ENCODE data around the gene AMMECR1.

Gene AMMECR1

DNA sequence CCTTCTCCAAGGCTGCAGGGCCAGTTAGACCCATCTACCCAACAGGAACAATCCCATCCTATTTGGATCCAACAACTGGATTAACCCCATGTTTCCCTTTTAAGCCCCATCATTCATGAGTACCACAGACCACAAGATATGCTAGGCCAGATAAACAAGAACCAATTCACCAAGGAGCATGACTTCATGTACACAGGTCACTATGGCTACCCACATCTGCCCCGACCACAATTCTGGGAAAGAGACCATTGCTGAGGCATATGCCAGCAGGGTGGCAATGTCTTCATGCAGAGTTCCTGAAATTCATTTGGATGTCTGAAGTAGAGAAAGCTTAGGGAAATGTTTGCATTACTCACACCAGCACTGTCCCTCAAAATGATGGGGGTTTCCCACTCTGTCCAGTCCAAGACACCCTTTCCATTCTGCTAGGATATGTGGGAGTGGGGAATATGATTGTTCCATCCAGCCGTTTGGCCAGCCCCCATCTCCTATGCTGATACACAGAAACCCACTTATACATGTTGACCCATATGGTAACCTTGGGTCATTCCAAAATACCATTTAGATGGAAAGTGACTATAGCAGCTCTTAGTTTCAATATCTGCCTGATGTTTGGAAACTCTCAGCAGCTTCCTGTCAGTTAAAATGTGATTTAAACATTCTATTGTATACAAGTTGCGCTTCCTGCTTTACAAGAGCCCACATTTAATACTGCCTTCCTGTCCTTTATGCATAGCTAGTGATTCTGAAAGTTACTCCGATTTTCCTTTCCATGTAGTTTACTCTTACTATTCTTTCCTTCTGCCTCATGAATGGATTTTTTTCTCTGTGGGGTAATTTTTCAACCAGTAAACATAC, 129.0 kb downstream of the AMMECR1 start:
- no peaks in the 10 kb centered on the region for H3K79me2 ChIP-seq (ENCODE audit: control insufficient read depth, insufficient read depth, low read length, unreplicated experiment)
- peaks cover 7% of the 10 kb centered on the region for H3K4me1 ChIP-seq (ENCODE audit: control insufficient read depth, insufficient read depth, low read length, unreplicated experiment)
- no peaks in the 10 kb centered on the region for H3K27me3 ChIP-seq (ENCODE audit: insufficient read depth, low read length)
- H2AFZ ChIP-seq (ENCODE audit: low read length, unreplicated experiment) = no peak overlapping the region
- no peak overlapping the region for H3K27ac ChIP-seq (ENCODE audit: low read depth, low read length)
- no peaks in the 10 kb centered on the region for H3K36me3 ChIP-seq (ENCODE audit: insufficient read depth, low read length)
- H3K4me3 ChIP-seq (ENCODE audit: low read depth, low read length) = no peak overlapping the region

DNA sequence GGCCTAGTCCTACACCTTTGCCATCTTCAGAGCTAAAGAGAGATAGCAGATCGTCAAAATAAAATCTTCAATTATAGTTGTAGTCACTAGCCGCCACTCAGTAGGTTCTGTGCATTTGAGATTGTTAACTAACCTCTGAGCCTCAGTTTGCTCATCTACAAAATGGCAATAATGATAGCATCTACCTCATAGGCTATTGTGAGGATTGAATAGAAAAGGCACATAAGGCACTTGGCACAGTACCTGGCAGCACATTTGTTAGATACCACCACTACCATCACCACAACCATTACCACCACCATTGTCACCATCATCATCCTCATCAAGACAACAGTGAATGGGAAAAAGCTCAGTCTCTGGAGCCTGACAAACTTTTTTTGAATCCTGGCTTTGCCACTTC, 134.6 kb downstream of the AMMECR1 start:
- Histone ChIP-seq H3K4me3 (ENCODE audit: low read depth, low read length) (no peak overlapping the region), H3K27ac (ENCODE audit: low read depth, low read length) (no peak overlapping the region), H3K4me1 (ENCODE audit: control insufficient read depth, insufficient read depth, low read length, unreplicated experiment) (peaks cover 44% of the 10 kb centered on the region), H3K79me2 (ENCODE audit: control insufficient read depth, insufficient read depth, low read length, unreplicated experiment) (peaks cover 2% of the 10 kb centered on the region), H3K27me3 (ENCODE audit: insufficient read depth, low read length) (no peaks in the 10 kb centered on the region), H2AFZ (ENCODE audit: low read length, unreplicated experiment) (no peak overlapping the region), H3K36me3 (ENCODE audit: insufficient read depth, low read length) (no peaks in the 10 kb centered on the region)

DNA sequence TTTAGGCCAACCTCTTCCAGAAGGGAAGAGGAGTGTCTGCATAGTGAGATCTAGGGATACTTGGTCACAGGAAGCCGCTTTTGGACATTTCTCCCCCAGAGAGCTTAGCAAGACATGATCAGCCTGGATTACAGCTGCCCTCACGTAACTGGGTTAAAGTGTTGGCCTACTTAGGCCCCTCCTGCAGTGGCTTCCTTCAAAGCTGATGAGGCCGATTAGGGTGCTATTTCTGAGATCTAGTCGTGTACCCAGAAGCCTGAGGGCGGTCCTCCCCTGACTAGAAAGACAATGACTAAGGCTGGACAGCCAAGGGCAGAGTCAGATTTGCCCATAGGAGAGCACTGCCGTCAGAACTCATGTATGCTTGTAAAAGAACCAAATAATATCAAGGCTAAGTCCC, 135.0 kb downstream of the AMMECR1 start:
- H3K4me1 ChIP-seq (ENCODE audit: control insufficient read depth, insufficient read depth, low read length, unreplicated experiment) = peaks cover 44% of the 10 kb centered on the region
- peak overlapping the region; percentile 91; the same call in 1 of the 2 replicates for H3K27ac ChIP-seq (ENCODE audit: low read depth, low read length)
- no peaks in the 10 kb centered on the region for H3K36me3 ChIP-seq (ENCODE audit: insufficient read depth, low read length)
- H3K4me3 ChIP-seq (ENCODE audit: low read depth, low read length) = no peak overlapping the region
- H3K27me3 ChIP-seq (ENCODE audit: insufficient read depth, low read length) = no peaks in the 10 kb centered on the region
- no peak overlapping the region for H2AFZ ChIP-seq (ENCODE audit: low read length, unreplicated experiment)
- peaks cover 2% of the 10 kb centered on the region for H3K79me2 ChIP-seq (ENCODE audit: control insufficient read depth, insufficient read depth, low read length, unreplicated experiment)

DNA sequence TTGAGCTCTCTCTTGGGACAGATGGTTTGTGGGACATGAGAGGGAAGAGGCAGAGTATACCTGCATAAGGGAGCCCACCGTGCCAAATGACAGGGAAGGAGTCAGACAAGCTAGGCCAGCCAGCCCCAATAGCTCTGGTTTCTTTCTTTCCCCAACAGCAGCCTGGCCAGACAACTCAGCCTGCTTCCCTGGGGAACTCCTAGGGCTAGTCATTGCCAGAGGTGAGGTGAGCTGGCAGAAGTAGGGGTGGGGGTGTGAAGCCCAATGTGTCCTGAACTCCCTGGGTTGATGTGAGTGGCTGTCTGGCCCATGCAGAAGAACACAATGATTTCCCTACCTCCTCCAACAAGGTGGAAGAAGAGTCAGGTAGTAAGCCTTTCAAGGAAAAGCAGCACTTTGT, 135.5 kb downstream of the AMMECR1 start:
- H3K27me3 ChIP-seq (ENCODE audit: insufficient read depth, low read length) = no peaks in the 10 kb centered on the region
- no peak overlapping the region for H2AFZ ChIP-seq (ENCODE audit: low read length, unreplicated experiment)
- H3K79me2 ChIP-seq (ENCODE audit: control insufficient read depth, insufficient read depth, low read length, unreplicated experiment) = peaks cover 2% of the 10 kb centered on the region
- no peaks in the 10 kb centered on the region for H3K36me3 ChIP-seq (ENCODE audit: insufficient read depth, low read length)
- H3K4me1 ChIP-seq (ENCODE audit: control insufficient read depth, insufficient read depth, low read length, unreplicated experiment) = peaks cover 44% of the 10 kb centered on the region
- H3K27ac ChIP-seq (ENCODE audit: low read depth, low read length) = peak overlapping the region; percentile 91
- H3K4me3 ChIP-seq (ENCODE audit: low read depth, low read length) = no peak overlapping the region

DNA sequence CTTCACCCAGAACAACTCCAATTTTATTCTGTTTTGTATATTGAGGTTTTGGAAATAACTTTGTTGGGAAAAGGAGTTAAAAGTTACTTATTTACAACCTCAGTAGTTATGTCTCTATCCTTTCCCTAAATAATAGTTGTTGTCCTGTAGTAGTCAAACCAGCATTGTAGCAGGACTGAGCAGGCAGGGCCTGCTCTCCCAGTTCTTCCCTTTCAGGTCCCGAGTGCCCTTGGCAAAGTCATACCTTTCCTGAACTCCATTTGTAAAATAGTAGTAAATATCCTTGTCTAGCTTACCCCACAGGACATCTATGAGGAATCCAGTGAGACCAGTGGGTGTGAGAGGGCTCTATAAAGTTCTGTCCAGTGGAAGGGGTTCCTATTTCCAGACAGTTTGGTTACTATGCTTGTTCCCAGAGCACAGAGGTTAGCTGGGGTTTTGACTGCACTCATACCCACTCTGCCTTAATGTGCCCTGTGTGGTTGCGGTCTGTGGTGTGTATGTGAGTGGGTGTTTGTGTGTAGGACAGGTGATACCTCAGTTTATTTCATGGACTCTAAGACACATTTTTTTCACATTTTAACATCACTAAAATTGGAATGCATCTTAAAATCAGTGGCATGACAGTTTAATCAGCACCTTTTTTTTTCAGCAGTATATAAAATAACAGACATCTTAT, 136.3 kb downstream of the AMMECR1 start:
- H3K4me1 ChIP-seq (ENCODE audit: control insufficient read depth, insufficient read depth, low read length, unreplicated experiment) = peaks cover 44% of the 10 kb centered on the region
- H3K36me3 ChIP-seq (ENCODE audit: insufficient read depth, low read length) = no peaks in the 10 kb centered on the region
- H3K27me3 ChIP-seq (ENCODE audit: insufficient read depth, low read length) = no peaks in the 10 kb centered on the region
- H2AFZ ChIP-seq (ENCODE audit: low read length, unreplicated experiment) = no peak overlapping the region
- H3K27ac ChIP-seq (ENCODE audit: low read depth, low read length) = peak overlapping the region; percentile 91
- H3K4me3 ChIP-seq (ENCODE audit: low read depth, low read length) = no peak overlapping the region
- H3K79me2 ChIP-seq (ENCODE audit: control insufficient read depth, insufficient read depth, low read length, unreplicated experiment) = peaks cover 2% of the 10 kb centered on the region

DNA sequence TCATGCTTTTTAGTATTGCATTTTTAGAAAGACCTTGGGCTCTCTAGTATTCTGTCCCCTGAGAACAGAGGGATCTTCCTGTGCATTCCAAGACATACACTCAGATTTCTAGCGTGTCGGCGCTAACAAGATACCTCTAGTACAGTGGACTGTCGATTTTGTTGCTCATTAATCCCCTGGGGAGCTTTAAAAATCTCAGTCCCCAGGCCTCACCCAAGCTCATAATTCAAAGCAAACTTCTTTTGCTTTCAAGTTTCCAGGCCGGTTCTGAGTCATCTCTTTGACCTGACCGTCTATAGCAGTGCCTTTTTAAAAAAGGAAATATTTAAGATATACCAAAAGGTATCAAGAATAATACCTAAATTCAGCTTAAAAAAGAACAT, 137.0 kb downstream of the AMMECR1 start:
- peak overlapping the region; percentile 91 for H3K27ac ChIP-seq (ENCODE audit: low read depth, low read length)
- no peak overlapping the region for H2AFZ ChIP-seq (ENCODE audit: low read length, unreplicated experiment)
- peaks cover 2% of the 10 kb centered on the region for H3K79me2 ChIP-seq (ENCODE audit: control insufficient read depth, insufficient read depth, low read length, unreplicated experiment)
- peaks cover 44% of the 10 kb centered on the region for H3K4me1 ChIP-seq (ENCODE audit: control insufficient read depth, insufficient read depth, low read length, unreplicated experiment)
- 0 out of 2 replicates have a peak overlapping the region, but pooled peaks have one; percentile 47 for H3K4me3 ChIP-seq (ENCODE audit: low read depth, low read length)
- no peaks in the 10 kb centered on the region for H3K36me3 ChIP-seq (ENCODE audit: insufficient read depth, low read length)
- no peaks in the 10 kb centered on the region for H3K27me3 ChIP-seq (ENCODE audit: insufficient read depth, low read length)

DNA sequence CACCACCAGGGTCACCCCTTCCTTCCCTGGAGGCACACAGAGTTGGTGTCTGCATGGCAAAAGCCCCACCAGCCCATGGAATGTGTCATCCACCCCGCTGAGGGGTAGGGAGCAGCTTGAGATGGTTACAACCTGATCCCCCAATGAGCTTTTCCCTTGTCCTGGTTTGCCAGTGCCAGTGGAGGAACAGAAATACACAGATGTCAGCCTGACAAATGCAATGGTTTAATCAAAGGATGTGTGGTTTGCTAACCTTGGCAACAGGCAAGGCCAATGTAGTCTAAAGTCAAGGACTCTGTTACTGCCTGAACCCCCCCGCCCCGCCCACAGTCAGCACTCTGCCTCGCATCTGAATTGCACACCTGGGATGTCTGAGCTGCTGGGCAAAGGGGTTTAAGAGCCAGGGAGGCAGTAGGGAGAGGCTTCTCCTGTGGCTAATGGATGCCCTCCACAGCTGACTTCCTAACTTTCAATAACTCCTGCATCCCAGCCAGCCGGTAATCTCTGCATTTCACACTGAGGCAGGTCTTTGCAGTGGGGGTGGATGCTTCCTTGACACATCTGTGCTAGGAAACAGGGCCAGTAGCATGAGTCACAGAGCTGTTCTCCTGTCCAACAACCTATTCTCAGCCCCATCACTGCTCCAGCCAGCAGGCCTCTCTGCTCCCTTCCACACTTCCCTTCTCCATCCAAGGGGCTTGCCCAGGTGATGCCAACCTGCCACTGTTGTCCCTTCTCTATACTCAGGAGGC, 137.5 kb downstream of the AMMECR1 start:
- Histone ChIP-seq H3K27ac (ENCODE audit: low read depth, low read length) (peak overlapping the region; percentile 91), H3K27me3 (ENCODE audit: insufficient read depth, low read length) (no peaks in the 10 kb centered on the region), H3K36me3 (ENCODE audit: insufficient read depth, low read length) (no peaks in the 10 kb centered on the region), H3K79me2 (ENCODE audit: control insufficient read depth, insufficient read depth, low read length, unreplicated experiment) (peaks cover 2% of the 10 kb centered on the region), H3K4me3 (ENCODE audit: low read depth, low read length) (0 out of 2 replicates have a peak overlapping the region, but pooled peaks have one; percentile 47), H2AFZ (ENCODE audit: low read length, unreplicated experiment) (no peak overlapping the region), H3K4me1 (ENCODE audit: control insufficient read depth, insufficient read depth, low read length, unreplicated experiment) (peaks cover 44% of the 10 kb centered on the region)

DNA sequence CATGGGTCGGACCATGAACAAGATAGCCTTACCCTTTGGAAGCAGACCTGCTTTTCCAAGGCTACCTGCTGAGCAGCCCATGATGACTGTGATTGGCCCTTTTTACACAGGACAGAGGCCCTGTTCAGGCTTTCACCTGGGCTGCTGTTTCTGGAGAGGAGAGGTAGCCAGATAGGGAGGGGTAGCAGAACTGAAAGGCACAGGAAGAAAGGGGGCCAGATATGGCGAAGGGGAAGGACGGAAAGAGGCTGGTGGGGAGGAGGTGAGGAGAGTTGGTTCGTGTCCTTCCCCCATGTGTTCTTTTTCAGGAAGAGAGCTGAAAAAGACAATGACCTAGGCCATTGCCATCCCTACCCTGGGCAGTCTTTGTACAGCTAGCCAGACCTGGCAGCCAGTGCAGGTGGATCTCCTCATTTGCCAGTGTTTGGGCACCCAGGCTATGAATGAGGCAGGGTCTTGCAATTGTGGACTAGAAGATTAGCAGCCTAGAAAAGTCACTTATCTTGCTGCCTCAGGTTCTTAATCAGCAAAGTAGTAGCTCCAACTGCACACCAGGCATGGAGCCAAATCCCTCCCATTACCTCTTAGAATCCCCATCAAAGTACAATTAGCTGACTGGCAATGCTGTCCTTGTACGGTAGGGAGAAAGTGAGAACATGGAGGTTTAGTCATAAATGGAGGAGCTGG, 139.6 kb downstream of the AMMECR1 start:
- Histone ChIP-seq H3K79me2 (ENCODE audit: control insufficient read depth, insufficient read depth, low read length, unreplicated experiment) (peaks cover 2% of the 10 kb centered on the region), H3K27ac (ENCODE audit: low read depth, low read length) (no peak overlapping the region), H3K4me1 (ENCODE audit: control insufficient read depth, insufficient read depth, low read length, unreplicated experiment) (peaks cover 50% of the 10 kb centered on the region), H2AFZ (ENCODE audit: low read length, unreplicated experiment) (no peak overlapping the region), H3K27me3 (ENCODE audit: insufficient read depth, low read length) (no peaks in the 10 kb centered on the region), H3K36me3 (ENCODE audit: insufficient read depth, low read length) (no peaks in the 10 kb centered on the region), H3K4me3 (ENCODE audit: low read depth, low read length) (no peak overlapping the region)

DNA sequence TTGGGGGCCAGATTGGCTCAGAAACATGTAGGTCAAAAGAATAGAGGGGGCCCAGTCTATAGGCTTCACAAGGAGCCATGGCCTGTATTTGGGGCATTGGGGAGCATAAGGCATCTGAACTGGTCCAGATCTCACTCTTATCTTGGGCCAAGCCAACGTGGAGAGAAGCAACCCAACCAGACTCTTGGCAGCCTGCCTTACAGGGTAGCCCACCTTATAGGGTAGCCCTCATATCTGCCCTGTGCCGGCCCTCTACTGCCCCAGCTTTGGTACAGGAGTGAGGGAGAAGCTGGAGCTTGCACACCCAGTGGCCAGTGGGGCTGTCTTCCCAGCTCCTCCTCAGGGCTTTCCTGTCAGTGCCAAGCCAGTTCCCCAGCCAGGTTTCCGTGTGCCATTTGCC, 142.2 kb downstream of the AMMECR1 start:
- H3K4me1 ChIP-seq (ENCODE audit: control insufficient read depth, insufficient read depth, low read length, unreplicated experiment) = peaks cover 30% of the 10 kb centered on the region
- no peak overlapping the region for H3K27ac ChIP-seq (ENCODE audit: low read depth, low read length)
- no peaks in the 10 kb centered on the region for H3K36me3 ChIP-seq (ENCODE audit: insufficient read depth, low read length)
- H3K4me3 ChIP-seq (ENCODE audit: low read depth, low read length) = no peak overlapping the region
- H3K79me2 ChIP-seq (ENCODE audit: control insufficient read depth, insufficient read depth, low read length, unreplicated experiment) = no peaks in the 10 kb centered on the region
- no peaks in the 10 kb centered on the region for H3K27me3 ChIP-seq (ENCODE audit: insufficient read depth, low read length)
- H2AFZ ChIP-seq (ENCODE audit: low read length, unreplicated experiment) = no peak overlapping the region

DNA sequence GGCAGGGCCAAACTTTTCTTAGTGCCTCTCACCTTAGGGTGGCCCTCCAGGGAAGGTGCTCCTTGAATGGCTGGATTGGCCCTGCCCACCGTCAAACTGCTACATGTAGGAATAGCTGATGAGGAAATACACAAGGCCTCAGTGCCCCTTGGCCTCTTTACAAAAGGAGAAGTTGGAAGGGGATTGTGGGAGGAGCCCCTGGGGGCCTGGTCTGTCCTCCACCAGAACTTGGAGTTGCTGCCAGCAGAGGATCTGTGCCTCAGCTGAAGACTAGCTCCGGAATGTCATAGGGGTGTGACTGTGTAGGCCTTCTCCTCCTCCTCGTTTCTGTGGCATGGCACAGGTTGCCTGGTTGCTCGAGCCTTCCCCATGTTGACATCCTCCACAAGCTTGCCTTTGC, 142.7 kb downstream of the AMMECR1 start:
- Histone ChIP-seq H3K27ac (ENCODE audit: low read depth, low read length) (no peak overlapping the region), H3K4me3 (ENCODE audit: low read depth, low read length) (no peak overlapping the region), H2AFZ (ENCODE audit: low read length, unreplicated experiment) (no peak overlapping the region), H3K79me2 (ENCODE audit: control insufficient read depth, insufficient read depth, low read length, unreplicated experiment) (no peaks in the 10 kb centered on the region), H3K27me3 (ENCODE audit: insufficient read depth, low read length) (no peaks in the 10 kb centered on the region), H3K36me3 (ENCODE audit: insufficient read depth, low read length) (no peaks in the 10 kb centered on the region), H3K4me1 (ENCODE audit: control insufficient read depth, insufficient read depth, low read length, unreplicated experiment) (peaks cover 25% of the 10 kb centered on the region)

Measured in ACC112 (cell line).